Superior temporal gyrus (tissue), 1 donor: ENCODE results near the gene WFDC12.
A peak's percentile ranks its signal among the peaks of the same experiment; 100 is the strongest.
"Not testable (repeated sequence)": the region's sequence is repeated elsewhere in the genome, so short reads cannot be mapped to it uniquely, and the experiment has no call there.

Source experiments
- DNase-seq: peaks from one replicate; pipeline ENCODE4 v3.0.0-alpha.2; 2016; ENCODE audit errors: extremely low spot score

The WFDC12 gene, protein sequence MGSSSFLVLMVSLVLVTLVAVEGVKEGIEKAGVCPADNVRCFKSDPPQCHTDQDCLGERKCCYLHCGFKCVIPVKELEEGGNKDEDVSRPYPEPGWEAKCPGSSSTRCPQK

DNA sequence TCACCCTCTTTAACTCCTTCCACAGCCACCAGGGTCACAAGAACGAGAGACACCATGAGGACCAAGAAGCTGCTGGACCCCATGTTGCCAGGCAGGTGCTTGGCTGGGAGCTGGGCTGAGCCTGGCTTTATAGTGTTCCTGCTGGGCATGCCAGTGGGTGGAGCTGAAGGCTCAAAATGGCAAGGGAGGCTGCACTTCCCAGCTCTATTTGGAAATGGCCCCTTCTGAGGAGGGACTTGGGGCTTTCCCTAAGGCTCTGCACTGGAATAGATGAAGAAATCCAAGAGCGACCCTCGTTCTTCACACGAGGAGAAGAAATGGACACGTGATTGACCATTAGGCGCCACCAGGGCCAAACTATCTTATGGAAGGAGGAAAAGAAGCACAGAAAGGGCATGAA, at the start of gene WFDC12:
Gene WFDC12, minus strand, starts transcription at position 101 of the 400 bp plus-strand sequence. Its CDS starts 18 bp downstream, at position 83.
- no peak for DNase-seq

DNA sequence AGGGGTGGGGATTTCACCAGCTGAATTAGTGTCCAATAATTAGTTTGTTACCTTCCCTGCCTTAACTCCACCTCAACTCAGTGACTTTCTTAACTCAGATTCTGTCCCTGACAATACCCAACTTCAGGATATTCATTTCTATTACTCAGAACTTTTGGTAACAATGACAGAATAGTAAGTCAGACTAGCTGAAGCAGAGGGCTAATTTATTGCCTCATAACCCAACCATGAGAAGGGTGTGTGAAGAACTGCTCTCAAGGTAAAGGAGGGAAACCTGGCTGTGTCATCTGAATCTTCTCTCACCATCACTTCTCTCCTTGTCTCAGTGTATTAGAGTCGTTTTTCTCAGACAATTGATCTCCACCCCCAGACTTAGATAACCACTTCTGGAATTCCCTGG, 49.3 kb upstream of the WFDC12 start:
- no peak for DNase-seq

DNA sequence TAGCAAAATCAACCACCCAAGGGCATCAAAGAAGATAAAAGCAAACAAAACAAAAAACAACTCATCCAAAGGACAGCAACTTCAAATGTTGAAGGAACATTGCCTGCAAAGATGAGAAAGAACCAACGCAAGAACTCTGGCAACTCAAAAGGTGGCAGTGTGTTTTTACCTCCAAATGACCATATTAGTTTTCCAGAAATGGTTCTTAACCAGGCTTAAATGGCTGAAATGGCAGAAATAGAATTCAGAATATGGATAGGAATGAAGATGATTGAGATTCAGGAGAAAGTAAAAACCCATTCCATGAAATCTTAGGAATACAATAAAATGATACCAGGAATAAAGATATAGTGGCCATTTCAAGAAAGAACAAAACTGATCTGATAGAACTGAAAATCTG, 40.6 kb upstream of the WFDC12 start:
- DNase-seq = no peak

DNA sequence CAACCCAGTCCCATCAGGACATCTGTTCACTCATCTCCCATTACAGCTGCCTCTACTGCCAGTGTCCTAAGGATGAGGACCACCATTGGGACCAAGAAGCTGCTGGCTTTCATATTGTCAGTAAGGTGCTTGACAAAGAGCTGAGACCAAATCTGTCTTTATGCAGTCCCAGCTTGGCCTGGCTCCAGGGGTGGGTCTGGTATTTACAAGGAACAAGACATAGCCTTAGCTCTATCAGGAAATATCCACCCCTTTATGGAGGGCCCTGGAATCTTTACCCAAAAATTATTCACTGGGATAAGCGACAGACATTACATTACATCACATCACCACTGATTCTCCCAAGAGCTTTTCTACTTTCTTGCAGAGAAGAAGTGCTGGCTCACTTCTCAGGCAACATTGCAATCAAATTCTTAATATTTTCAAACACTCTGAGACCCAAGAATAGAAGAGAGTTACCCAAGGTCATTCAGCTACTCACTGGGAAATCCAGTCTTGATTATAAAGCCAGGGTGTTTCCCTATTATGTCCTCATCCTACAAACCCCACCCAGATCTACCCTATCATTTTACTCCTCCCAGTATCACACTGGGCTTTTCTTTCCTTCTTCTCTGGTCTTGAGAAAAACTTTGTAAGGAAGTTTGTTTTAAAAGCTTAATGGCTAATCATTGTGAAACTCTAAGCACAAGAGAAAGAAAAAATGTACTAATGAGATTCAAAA, 39.0 kb upstream of the WFDC12 start:
- no peak for DNase-seq

DNA sequence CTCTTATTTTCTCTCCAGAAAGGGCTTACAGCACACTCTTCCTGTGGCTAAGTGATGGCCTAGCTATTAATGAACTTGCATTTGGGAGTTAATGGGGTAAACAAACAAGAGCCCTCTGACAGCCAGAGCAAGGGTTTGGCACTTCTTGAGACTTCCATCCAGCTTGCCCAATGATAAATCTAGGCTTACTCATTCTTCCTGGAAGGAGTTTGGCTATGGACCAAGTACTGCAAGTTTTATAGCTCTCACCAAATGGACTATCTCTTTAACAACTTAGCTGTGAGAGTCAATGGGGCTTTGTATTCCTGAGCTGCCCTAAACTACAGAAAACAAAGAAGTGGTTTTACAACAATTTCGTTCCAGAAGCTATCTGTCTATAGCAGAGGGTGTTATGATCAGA, 33.7 kb upstream of the WFDC12 start:
- peak; percentile 22 for DNase-seq

DNA sequence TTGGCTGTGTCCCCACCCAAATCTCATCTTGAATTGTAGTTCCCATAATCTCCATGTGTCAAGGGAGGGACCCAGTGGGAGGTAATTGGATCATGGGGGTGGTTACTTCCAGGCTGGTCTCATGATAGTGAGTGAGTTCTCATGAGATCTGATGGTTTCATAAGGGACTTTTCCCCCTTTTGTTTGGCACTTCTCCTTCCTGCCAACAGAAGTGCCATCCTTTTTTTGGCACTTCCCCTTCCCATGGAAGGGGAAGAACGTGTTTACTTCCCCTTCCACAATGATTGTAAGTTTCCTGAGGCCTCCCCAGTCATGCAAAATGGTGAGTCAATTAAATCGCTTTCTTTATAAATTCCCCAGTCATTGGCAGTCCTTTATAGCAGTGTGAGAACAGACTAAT, 32.4 kb upstream of the WFDC12 start:
- no peak for DNase-seq

DNA sequence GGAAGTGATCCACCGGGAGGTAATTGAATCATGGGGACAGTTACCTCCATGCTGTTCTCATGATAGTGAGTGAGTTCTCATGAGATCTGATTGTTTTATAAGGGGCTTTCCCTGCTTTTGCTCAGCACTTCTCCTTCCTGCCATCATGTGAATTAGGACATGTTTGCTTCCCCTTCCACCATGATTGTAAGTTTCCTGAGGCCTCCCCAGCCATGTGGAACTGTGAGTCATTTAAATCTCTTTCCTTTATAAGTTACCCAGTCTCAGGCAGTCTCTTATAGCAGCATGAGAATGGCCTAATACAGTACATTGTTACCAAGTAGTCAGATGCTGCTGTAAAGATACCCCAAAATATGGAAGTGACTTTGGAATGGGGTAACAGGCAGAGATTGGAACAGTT, 30.5 kb upstream of the WFDC12 start:
- DNase-seq = not testable (repeated sequence)

DNA sequence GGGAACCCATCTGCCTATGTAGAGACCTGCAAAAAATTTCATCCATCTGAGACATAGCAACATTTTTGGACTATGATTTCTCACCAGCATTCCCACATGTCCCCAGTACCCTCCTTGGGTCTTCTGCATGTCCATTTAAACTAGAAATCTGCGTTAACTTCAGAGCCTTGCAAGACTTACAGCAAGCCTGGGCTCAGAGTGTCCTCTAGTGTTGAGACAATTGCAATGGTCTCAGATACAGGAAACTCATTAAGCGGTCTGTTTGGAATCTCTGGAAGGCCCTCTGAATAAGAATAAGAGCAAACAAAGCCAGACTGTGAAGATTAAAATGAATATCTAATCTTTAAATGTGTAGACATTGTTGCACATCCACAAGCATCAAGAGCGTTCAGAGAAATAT, 29.9 kb upstream of the WFDC12 start:
- no peak for DNase-seq

DNA sequence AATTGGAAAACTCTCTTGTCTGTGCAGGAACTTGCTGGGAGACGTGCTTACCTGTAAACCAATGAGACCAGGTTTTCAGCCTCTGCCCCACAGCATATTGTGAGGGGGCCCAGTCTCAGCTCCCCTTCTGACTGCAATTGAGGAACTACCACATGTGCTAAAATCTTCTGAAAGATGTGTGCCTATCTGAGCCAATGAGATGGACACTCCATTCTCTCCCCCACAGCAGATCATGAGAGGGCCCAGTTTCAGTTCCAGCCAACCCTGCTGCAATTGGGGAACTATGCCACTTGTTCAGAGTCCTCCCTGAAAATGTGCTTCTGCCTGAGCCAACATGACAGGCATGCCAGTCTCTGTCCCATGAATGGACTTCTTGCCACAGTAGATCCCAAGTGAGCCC, 29.5 kb upstream of the WFDC12 start:
- DNase-seq = peak; percentile 9

DNA sequence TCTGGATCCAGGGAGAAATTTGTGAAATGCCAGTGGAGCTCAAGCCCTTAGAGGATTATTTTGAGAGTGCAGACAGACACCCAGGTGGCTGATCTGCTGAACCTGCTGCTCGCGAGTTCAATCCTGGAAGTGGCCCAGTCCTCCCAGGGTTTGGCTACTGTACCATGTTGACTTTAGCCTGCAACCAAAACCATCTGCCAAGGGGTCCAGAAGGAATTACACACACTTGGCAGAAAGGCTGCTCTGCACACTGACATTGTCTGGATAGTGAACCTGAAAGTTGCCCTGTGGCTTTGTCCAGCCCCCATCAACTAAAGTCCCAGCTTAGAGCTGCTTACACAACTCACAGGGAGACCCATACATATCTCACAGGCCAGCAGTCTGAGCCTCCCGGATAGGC, 28.9 kb upstream of the WFDC12 start:
- no peak for DNase-seq

DNA sequence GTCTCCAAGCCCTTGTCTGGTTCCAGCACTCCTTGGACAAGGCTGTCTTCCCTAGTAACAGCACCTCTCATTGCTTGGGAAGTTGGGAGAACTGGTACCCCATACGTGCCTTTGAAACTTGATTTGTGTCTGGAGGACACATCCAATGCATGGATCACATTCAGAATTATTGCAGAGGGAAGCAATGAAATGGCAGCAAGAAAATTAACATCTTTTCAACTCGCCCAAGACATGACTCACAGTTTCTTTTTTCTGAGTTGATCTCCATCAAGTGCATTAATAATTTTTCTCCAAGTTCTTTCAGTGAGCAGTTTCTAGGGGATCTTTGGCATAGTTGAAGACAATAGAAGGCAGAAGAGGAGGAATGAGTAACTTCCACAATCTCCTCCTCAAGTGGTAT, 28.1 kb upstream of the WFDC12 start:
- no peak for DNase-seq

DNA sequence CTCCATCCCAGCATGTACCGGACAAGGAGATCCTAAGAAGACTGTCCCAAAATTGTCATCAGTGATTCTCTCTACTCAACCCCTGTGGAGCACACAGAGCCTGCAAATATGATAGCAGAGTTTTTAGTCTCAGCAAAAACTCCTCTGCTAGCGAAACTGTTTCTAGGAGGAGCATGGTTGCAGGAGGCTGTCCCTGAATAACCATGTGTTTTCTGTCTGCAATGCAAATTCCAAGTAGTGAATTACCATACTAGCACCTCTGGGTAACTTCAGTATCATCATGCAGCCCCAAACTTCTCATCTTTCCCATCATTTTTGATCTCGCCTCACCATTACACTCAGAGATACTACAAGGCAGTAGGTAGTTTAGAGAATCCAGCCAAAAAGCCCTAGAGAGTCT, 24.8 kb upstream of the WFDC12 start:
- DNase-seq = no peak

DNA sequence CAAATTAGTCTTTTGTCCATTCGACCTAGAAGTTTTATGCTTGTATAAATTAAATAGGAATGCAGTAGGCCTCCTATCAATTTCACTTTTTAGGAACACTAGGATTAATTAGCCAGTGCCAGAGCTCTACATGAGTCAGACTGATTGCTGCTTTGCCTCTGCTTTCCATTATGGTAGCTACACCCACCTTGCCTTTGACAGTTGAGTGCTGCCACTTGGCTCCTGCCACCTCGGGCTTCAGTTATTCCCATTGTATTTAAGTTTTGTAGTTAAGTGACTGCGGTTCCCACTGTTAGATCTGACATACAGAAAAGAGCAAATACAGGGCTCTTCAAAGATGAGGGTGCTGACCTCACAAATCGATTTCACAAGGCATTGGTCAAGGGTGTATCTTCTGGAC, 16.6 kb upstream of the WFDC12 start:
- DNase-seq = no peak

DNA sequence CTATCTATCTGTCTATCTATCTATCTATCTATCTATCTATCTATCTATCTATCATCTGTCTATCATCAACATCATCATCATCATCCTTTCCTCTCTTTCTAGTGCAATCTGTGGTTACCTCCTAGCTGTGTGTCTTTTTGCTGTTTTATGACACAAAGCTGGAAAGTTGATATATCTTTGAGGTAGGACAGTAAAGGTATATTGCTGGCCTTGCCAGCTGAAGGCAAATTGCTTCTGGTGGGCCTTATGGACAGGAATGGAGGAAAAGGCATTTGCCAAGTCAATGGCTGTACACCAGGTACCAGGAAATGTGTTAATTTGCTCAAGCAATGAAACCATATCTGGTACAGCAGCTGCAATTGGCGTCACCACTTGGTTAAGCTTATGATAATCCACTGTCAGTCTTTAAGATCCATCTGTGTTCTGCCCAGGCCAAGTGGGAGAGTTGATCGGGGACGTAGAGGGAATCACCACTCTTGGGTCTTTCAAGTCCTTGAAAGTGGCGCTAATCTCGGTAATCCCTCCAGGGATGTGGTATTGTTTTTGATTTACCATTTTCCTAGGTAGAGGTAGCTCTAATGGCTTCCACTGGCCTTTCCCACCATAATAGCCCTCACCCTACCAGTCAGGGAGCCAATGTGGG, 15.6 kb upstream of the WFDC12 start:
- DNase-seq = not testable (repeated sequence)

DNA sequence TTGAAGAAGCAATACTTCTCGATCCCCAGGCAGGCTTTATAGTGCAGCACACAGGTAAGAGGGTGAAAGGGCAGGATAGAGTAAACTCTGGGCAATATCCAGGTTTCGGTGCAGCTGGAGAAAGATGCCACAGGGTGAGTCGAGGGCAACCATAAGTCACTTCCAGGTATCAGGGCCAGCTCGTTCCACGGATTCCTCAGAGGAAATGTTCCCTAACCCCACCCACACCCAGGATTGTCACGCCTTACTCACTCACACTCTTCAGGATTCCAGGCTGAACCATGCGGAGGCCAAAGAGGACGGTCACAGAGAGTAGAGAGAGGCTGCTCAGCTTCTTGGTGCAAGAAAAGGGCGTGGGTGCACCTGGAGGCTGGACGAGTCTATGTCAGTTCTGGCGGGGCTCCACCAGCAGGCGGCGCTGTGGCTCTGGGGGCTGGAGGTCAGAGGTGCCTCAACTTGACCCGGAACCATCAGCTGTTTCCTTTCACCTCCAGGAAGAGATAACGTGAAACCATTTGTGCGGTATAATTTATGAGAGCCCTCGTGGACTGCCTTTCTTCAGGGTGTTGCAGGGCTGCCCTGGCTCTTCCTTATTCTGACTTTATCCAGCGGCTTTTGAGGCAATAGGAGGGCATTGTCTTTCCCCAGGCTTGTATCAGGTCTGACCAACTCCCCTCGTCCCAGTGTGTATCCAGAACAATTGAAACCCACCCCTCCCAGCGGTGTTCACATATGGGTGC, 14.5 kb upstream of the WFDC12 start:
- no peak for DNase-seq

DNA sequence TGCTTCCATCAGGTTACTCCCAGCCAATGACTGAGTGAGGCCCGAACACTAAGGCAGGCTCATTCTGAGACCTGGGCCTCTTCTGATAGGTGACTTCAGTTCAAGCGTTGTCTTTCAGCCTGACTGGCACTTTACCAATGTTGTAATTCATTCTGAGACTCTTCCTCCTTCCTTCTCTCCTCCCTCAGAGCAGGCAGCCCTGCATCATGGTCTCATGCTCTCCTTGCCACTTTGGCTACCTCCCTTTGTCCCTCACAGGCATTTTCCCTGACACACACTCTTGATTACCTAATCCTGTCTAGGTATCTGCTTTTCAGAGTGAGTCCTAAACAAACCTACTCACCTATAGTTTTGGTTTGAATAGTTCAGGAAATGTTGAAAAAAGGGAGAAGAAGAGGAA, 12.6 kb upstream of the WFDC12 start:
- DNase-seq = no peak

DNA sequence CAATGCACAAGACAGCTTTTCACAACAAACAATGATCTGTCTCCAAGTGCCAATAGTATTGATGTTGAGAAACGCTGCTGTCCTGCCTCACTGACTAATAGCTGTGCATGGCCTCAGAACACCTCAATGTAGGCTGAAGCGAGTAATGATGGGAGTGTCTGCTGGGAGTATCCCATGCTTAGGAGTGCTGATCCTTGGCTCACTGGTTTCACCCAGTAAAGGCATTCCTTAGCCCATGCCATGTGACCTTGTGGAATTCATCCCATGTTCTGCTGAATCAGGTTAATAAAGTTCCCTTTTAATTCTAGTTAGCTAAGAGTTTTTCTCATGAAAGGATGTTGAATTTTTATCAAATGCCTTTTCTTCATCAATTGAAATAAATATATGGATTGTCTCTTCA, 3.8 kb upstream of the WFDC12 start:
- DNase-seq = no peak

DNA sequence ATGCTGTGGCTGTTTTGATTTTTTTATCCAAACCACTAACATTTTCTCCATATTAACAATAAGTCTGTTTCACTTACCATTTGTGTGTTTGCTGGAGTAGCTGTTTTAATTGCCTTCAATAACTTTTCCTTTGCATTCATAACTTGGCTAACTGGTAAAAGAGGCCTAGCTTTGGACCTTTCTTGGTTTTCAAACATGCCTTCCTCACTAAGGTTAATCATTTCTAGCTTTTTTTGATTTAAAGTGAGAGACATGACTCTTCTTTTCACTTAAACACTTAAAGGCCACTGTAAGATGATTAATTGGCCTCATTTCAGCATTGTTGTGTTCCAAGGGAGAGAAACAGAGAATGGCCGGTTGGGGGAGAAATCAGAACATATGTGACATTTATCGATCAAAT, 2.9 kb downstream of the WFDC12 start:
- DNase-seq = no peak

DNA sequence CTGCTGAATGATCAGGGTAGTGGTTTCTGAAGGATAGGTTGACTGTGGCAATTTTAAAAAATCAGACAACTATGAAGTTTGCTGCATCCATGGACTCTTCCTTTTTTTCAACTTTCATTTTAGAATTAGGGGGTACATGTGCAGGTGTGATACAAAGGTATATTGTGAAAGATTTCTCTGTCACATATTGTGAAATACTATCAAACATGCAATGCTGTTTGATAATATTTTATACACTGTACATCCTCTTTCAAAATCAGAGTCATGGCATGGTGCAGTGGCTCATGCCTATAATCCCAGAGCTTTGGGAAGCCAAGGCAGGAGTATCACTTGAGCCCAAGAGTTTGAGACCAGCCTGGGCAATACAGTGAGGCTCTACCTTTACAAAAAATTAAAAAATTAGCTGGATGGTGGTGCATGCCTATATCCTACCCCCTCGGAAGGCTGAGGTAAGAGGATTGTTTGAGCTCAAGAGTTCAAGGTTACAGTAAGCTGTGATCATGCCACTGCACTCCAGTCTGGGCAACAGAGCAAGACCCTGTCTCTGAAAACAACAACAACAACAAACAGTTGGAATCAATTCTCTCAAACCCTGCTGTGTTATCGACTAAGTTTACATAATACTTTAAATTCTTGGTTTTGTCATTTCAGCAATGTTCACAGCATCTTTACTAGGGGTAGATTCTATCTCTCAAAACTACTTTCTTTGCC, 4.6 kb downstream of the WFDC12 start:
- no peak for DNase-seq

DNA sequence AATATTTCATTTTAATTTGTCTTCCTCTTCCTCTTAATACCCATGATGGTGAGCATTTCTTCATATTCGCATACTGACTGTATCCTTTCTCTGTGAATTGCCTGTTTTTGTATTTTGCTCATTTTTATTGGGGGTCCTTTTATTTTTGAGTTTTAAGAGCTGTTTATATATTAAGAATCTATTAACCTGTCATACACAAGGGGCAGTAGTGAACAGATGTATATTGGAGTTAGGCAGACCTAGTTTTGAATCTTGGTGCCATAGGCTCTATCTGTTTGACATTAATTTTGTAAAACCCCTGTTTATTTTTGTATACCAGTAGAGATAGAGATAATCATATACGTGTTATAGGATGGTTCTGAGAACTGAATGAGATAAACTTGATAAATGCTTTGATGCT, 6.2 kb downstream of the WFDC12 start:
- no peak for DNase-seq

DNA sequence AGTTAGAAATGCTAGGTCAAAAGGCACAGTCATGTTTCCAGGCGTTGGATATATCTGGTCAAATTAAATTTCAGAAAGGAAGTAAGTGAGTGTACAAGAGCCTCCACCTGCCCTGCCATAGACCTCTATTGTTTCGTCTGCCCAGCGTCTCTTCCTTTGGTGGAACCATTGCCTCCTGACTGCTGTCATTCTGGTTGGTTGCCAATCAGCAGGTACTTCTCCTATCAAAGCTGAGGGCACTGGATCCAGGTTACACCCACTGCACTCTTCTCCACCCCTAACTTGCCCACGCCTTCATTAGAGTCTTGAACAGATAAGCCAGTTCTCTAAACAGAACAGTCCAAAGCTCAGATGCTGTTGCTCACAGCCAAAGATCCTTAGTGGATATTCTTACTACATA, 6.7 kb downstream of the WFDC12 start:
- no peak for DNase-seq

DNA sequence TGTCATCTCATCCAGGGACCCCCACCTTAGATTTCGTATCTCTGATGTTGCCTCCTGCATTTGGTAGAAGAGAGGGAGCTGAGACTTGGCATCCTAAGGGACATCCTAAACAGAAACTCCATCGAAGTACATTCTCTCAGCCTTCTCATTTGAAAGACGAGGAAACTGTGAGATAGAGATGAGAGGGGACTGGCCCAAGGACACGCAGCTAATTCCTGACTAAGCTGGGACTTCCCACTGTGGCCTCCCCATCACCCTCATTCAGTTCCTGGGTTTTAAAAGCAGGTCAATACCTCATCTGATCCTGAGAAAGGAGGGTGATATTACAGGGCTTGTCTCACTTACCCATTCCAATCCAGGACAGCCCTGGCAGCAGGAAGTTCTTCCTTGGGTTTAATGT, 8.4 kb downstream of the WFDC12 start:
- DNase-seq = no peak
